Peyer's patch (tissue), 4 donors: ENCODE measurements around the gene DPEP3. TPM values are rescaled to one million over a fixed set of nuclear protein-coding genes. Genes with fewer than 3 reads are reported as not detected.

ENCODE experiments used
- DNase-seq, 3 donors: peaks; one replicate each; pipeline ENCODE4 v3.0.0-alpha.2; 2017 to 2019
- H3K27ac ChIP-seq, 4 donors: fragments of 200-600 bp; sonication (generic); one replicate each; pipeline ENCODE4 v1.5.1; 2016 to 2019
- H3K27me3 ChIP-seq, 2 donors: fragments of 200-600 bp; sonication (generic); one replicate each; pipeline ENCODE4 v1.5.1; 2019
- H3K36me3 ChIP-seq, 3 donors: fragments of 200-600 bp; sonication (generic); one replicate each; pipeline ENCODE4 v1.5.1; 2016 to 2019
- H3K4me1 ChIP-seq, 4 donors: fragments of 200-600 bp; sonication (generic); one replicate each; pipeline ENCODE4 v1.5.1; 2016 to 2019
- H3K4me3 ChIP-seq, 4 donors: fragments of 200-600 bp; sonication (generic); 1 replicate in 3 of 4; 2 replicates in 1 of 4; pipeline ENCODE4 v1.5.1; 2016 to 2019; ENCODE audit warnings: mild to moderate bottlenecking in 1 of 4
- H3K9me3 ChIP-seq, 4 donors: fragments of 200-600 bp; sonication (generic); one replicate each; pipeline ENCODE4 v1.5.1; 2016 to 2019; ENCODE audit warnings: mild to moderate bottlenecking in 1 of 4
- CTCF ChIP-seq, 6 experiments: fragments of 450-650 bp in 4 of 6; fragments of 200-600 bp in 2 of 6; sonication (generic) in 1 of 6; IDR thresholded peaks; one replicate each; pipeline ENCODE4 v1.5.1; 2017 to 2019; ENCODE audit warnings: antibody characterized with exemption in 6 of 6, mild to moderate bottlenecking in 3 of 6, moderate library complexity in 1 of 6
- POLR2A ChIP-seq, 2 donors: fragments of 450-650 bp; IDR thresholded peaks; one replicate each; pipeline ENCODE4 v1.5.1; 2017; ENCODE audit warnings: antibody characterized with exemption in 2 of 2, mild to moderate bottlenecking in 2 of 2, moderate library complexity in 2 of 2
- total RNA-seq, 4 donors: library from RNA; depleted of rRNA; stranded (reverse); fragments of >200 nt; gene quantifications; one replicate each; pipeline ENCODE4 v1.1.0, GENCODE V29; 2016

The DPEP3 gene
- total RNA-seq, 4 donors from 2014 or later = not detected

GRCh38 chr16:67954421-67955196 is 25.7 kb downstream of the DPEP3 start:
- H3K27ac ChIP-seq = no peak overlapping the region
- H3K36me3 ChIP-seq = peaks cover 0 to 43% (median 0%) of the 10 kb centered on the region in 3 donors
- no peak for DNase-seq
- no peak overlapping the region for H3K4me3 ChIP-seq
- no peaks in the 10 kb centered on the region for H3K9me3 ChIP-seq
- TF ChIP-seq POLR2A (IDR thresholded peaks at IDR 0.05) = no peak
- TF ChIP-seq CTCF (IDR thresholded peaks at IDR 0.05) = no peak
- no peaks in the 10 kb centered on the region for H3K27me3 ChIP-seq
- H3K4me1 ChIP-seq = peaks cover 0 to 14% (median 0%) of the 10 kb centered on the region in 4 donors

- no peaks in the 10 kb centered on the region for H3K9me3 ChIP-seq
- TF ChIP-seq CTCF (IDR thresholded peaks at IDR 0.05) (no peak), POLR2A (IDR thresholded peaks at IDR 0.05) (no peak)
- no peaks in the 10 kb centered on the region for H3K27me3 ChIP-seq
- no peak for DNase-seq
- peaks cover 0 to 11% (median 0%) of the 10 kb centered on the region in 4 donors for H3K4me1 ChIP-seq
- peaks cover 0 to 43% (median 0%) of the 10 kb centered on the region in 3 donors for H3K36me3 ChIP-seq
- no peak overlapping the region for H3K27ac ChIP-seq
- no peak overlapping the region for H3K4me3 ChIP-seq
Observed at GRCh38 chr16:67953641-67954375, 26.5 kb downstream of the DPEP3 start.

- Histone ChIP-seq H3K4me3 (no peak overlapping the region), H3K27me3 (no peaks in the 10 kb centered on the region), H3K4me1 (peaks cover 0 to 11% (median 0%) of the 10 kb centered on the region in 4 donors), H3K27ac (peak overlapping the region in 1 of 4 donors; percentile 3), H3K36me3 (peaks cover 0 to 58% (median 0%) of the 10 kb centered on the region in 3 donors), H3K9me3 (no peaks in the 10 kb centered on the region)
- TF ChIP-seq CTCF (IDR thresholded peaks at IDR 0.05) (no peak), POLR2A (IDR thresholded peaks at IDR 0.05) (no peak)
- no peak for DNase-seq
Observed at GRCh38 chr16:67951485-67951884, 28.8 kb downstream of the DPEP3 start.

GRCh38 chr16:67950335-67950843 is 29.9 kb downstream of the DPEP3 start:
- TF ChIP-seq CTCF (IDR thresholded peaks at IDR 0.05) (no peak), POLR2A (IDR thresholded peaks at IDR 0.05) (no peak)
- Histone ChIP-seq H3K9me3 (no peaks in the 10 kb centered on the region), H3K4me3 (no peak overlapping the region), H3K4me1 (peaks cover 0 to 11% (median 0%) of the 10 kb centered on the region in 4 donors), H3K36me3 (peaks cover 0 to 68% (median 0%) of the 10 kb centered on the region in 3 donors), H3K27me3 (no peaks in the 10 kb centered on the region), H3K27ac (no peak overlapping the region)
- no peak for DNase-seq

GRCh38 chr16:67949645-67950044 is 30.7 kb downstream of the DPEP3 start:
- H3K27me3 ChIP-seq = no peaks in the 10 kb centered on the region
- no peak for TF ChIP-seq POLR2A (IDR thresholded peaks at IDR 0.05)
- no peak for TF ChIP-seq CTCF (IDR thresholded peaks at IDR 0.05)
- no peak overlapping the region for H3K27ac ChIP-seq
- peaks cover 0 to 66% (median 0%) of the 10 kb centered on the region in 3 donors for H3K36me3 ChIP-seq
- H3K4me3 ChIP-seq = no peak overlapping the region
- H3K9me3 ChIP-seq = no peaks in the 10 kb centered on the region
- H3K4me1 ChIP-seq = peaks cover 0 to 16% (median 0%) of the 10 kb centered on the region in 4 donors
- DNase-seq = no peak
